Measurements from ENCODE around the gene KRT6A. TPM values are rescaled to one million over a fixed set of nuclear protein-coding genes. Genes with fewer than 3 reads are reported as not detected.

KRT6A gene
- total RNA-seq, 6 donors from 2014 or later, result 0.61 to 4.5 (median 1.4) TPM; not detected in 1

DNA sequence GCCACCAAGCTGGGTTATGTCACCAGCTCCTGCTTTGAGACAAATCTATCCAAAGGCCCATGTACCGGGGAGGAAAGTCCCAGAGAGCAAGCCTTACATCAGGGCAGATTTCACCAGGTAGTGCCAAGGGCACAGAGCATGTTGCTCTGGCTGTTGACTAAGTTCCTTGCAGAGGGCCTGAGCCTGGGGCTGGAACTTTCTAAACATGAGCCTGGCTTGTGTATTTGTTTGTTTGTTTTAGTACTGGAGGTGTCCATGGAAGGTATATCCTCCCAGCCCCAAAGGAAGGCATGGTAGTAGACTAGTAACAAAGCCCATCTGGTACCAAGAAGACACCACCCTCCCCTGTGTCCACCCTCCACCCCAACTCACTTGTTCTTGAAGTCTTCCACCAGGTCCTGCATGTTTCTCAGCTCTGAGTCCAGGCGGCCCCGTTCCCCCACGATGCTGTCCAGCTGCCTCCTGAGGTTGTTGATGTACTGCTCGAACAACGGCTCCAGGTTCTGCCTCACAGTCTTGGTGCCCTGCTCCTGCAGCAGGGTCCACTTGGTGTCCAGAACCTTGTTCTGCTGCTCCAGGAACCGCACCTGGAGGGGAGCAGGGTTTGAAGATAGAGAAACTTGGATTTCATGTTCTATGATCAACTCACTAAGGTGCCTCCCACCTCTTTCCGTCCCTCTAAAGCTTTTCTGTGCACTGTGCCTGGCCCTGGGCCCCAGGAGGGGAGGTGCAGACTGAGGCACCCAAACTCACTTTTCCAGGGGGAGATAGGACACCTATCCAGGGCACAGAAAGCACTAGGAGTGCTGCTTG, 25.7 kb upstream of the KRT6A start:
- DNase-seq, result no peak
- no peak overlapping the region for H3K27ac ChIP-seq
- no peaks in the 10 kb centered on the region for H3K9me3 ChIP-seq
- peaks cover 0 to 3% (median 0%) of the 10 kb centered on the region in 4 donors for H3K27me3 ChIP-seq
- 80% methylated on average over 6 to 8 of the region's 8 CpGs for WGBS, 2 donors
- H3K36me3 ChIP-seq, result no peaks in the 10 kb centered on the region
- TF ChIP-seq, protein P1, sequence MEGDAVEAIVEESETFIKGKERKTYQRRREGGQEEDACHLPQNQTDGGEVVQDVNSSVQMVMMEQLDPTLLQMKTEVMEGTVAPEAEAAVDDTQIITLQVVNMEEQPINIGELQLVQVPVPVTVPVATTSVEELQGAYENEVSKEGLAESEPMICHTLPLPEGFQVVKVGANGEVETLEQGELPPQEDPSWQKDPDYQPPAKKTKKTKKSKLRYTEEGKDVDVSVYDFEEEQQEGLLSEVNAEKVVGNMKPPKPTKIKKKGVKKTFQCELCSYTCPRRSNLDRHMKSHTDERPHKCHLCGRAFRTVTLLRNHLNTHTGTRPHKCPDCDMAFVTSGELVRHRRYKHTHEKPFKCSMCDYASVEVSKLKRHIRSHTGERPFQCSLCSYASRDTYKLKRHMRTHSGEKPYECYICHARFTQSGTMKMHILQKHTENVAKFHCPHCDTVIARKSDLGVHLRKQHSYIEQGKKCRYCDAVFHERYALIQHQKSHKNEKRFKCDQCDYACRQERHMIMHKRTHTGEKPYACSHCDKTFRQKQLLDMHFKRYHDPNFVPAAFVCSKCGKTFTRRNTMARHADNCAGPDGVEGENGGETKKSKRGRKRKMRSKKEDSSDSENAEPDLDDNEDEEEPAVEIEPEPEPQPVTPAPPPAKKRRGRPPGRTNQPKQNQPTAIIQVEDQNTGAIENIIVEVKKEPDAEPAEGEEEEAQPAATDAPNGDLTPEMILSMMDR (IDR thresholded peaks at IDR 0.05), result no peak
- no peak for TF ChIP-seq POLR2A (IDR thresholded peaks at IDR 0.05)
- no peak for TF ChIP-seq EP300 (IDR thresholded peaks at IDR 0.05)
- no peak for TF ChIP-seq POLR2AphosphoS5 (IDR thresholded peaks at IDR 0.05)
- no peak for ATAC-seq (ENCODE audit: low FRiP score in 2 of 2)
- H3K4me1 ChIP-seq, result no peaks in the 10 kb centered on the region
- H3K4me3 ChIP-seq, result no peak overlapping the region

GRCh38 chr12:52517888-52518287, 24.8 kb upstream of the KRT6A start:
- WGBS, 2 donors, result 88 to 90% methylated on average over 5 of the region's 5 CpGs
- no peaks in the 10 kb centered on the region for H3K9me3 ChIP-seq
- H3K27me3 ChIP-seq, result peaks cover 0 to 3% (median 0%) of the 10 kb centered on the region in 4 donors
- ATAC-seq (ENCODE audit: low FRiP score in 2 of 2) (no peak), DNase-seq (no peak)
- no peak overlapping the region for H3K4me3 ChIP-seq
- TF ChIP-seq EP300 (IDR thresholded peaks at IDR 0.05) (no peak), POLR2A (IDR thresholded peaks at IDR 0.05) (no peak), POLR2AphosphoS5 (IDR thresholded peaks at IDR 0.05) (no peak)
- TF ChIP-seq, protein P1 (IDR thresholded peaks at IDR 0.05), result no peak
- H3K4me1 ChIP-seq, result no peaks in the 10 kb centered on the region
- H3K27ac ChIP-seq, result no peak overlapping the region
- no peaks in the 10 kb centered on the region for H3K36me3 ChIP-seq

DNA sequence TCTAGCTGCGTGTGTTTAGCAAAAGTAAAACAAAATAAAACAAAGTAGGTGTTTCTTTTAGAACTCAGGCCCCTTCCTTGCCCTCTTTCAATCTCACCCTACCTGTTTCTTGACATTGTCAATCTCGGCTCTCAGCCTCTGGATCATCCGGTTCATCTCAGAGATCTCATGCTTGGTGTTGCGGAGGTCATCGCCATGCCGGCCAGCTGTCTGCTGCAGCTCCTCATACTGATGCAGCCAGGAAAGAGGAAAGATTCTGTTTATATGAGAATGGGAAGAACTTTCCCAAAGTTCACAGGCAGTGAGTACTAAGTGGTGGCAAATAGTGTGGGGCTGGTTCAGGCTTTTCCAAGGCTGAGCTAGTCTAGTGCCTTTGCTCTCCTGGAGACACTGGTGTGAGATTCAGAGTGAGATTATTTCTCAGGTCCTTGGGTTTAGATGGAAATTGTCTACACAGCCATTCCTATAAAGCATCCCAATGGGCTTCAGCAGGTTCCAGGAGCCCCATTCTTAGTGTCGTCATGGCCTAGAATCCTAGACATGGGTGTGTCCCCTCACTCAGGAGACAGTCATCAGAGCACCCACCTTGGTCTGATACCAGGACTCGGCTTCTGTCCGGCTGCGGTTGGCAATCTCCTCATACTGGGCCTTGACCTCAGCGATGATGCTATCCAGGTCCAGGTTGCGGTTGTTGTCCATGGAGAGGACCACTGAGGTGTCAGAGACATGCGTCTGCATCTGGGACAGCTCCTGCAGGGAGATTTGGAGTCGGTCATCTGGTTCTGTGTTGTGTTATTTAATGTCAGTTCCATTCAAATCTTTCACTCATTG, 24.2 kb upstream of the KRT6A start:
- Histone ChIP-seq H3K9me3 (no peaks in the 10 kb centered on the region), H3K36me3 (no peaks in the 10 kb centered on the region), H3K27ac (no peak overlapping the region), H3K27me3 (peaks cover 0 to 3% (median 0%) of the 10 kb centered on the region in 4 donors), H3K4me3 (no peak overlapping the region), H3K4me1 (no peaks in the 10 kb centered on the region)
- TF ChIP-seq POLR2AphosphoS5 (IDR thresholded peaks at IDR 0.05) (no peak), POLR2A (IDR thresholded peaks at IDR 0.05) (no peak), EP300 (IDR thresholded peaks at IDR 0.05) (no peak)
- TF ChIP-seq, protein P1 (IDR thresholded peaks at IDR 0.05), result no peak
- ATAC-seq (ENCODE audit: low FRiP score in 2 of 2) (no peak), DNase-seq (no peak)
- 89 to 92% methylated on average over 12 to 14 of the region's 14 CpGs for WGBS, 2 donors

DNA sequence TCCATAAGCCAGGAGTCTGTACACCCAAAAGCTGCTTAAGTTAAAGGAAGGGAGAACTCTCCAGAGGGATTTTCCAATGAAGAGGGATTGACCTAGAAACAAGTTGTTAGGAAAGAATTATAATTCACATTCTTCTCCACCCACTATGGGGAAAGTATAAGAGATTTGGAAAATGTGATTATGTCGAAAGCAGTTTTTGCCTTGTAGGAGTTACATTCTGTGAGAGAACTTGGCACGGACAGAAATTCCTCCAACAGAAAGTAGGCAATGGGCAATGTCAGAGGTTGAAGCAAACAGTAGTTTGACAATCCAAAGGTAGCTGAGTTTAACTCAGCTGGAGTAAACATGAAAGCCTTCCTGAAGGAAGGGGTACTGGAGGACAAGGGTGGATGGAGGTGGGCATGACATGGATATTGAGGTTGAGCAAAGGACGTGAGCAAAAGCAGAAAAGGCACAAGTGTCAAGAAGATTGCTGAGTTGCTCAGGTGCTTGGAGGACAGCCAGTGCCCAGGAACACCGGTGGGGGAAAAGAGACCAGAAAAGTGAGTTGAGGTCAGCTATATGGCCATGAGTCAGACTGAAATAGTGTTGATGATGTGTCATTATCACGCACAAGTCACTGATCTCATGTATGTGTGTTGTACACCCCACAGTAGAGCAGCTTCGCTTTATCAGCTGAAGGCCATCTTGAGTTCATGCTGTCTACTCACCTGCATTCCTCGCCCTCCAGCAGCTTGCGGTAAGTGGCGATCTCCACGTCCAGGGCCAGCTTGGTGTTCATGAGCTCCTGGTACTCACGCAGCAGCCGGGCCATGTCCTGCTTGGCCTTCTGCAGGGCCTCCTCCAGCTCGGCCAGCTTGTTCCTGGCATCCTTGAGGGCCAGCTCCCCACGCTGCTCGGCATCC, 23.1 kb upstream of the KRT6A start:
- TF ChIP-seq POLR2A (IDR thresholded peaks at IDR 0.05) (no peak), POLR2AphosphoS5 (IDR thresholded peaks at IDR 0.05) (no peak), EP300 (IDR thresholded peaks at IDR 0.05) (no peak)
- TF ChIP-seq, protein P1 (IDR thresholded peaks at IDR 0.05), result no peak
- H3K27ac ChIP-seq, result no peak overlapping the region
- no peaks in the 10 kb centered on the region for H3K9me3 ChIP-seq
- DNase-seq, result peak in 1 of 2 donors; percentile 54
- H3K4me3 ChIP-seq, result no peak overlapping the region
- H3K27me3 ChIP-seq, result peaks cover 0 to 3% (median 0%) of the 10 kb centered on the region in 4 donors
- no peak for ATAC-seq (ENCODE audit: low FRiP score in 2 of 2)
- no peaks in the 10 kb centered on the region for H3K36me3 ChIP-seq
- no peaks in the 10 kb centered on the region for H3K4me1 ChIP-seq
- WGBS, 2 donors, result 85% methylated on average over 15 of the region's 15 CpGs
